A549 (cell line): Measurements from ENCODE around the gene PCNX1. TPM values are rescaled to one million over a fixed set of nuclear protein-coding genes. Genes with fewer than 3 reads are reported as not detected.

Source experiments
- ATAC-seq, 2 experiments: fragments of 200-7000 bp in 1 of 2; fragments of >200 bp in 1 of 2; cut with Nextera tagmentation in 1 of 2; cut with Tn5 transposase in 1 of 2; 3 replicates each; pipeline versions ENCODE4 v1.8.0 to v1.9.1; 2018 to 2020; ENCODE audit warnings: mild to moderate bottlenecking in 1 of 2, moderate library complexity in 1 of 2
- CTCF ChIA-PET: fragments of 300-600 bp; sonication (Branson Sonifier 250); formaldehyde crosslinking; extraction: SDS; loops from one replicate; lab custom pipeline; 2021; ENCODE audit warnings: antibody characterized with exemption, inconsistent platforms; lab: Yijun Ruan, JAX
- POLR2A ChIA-PET: fragments of 350-600 bp; formaldehyde crosslinking; extraction: SDS; loops from one replicate; lab custom pipeline; 2021; ENCODE audit warnings: antibody characterized with exemption, inconsistent platforms; lab: Yijun Ruan, JAX
- DNase-seq, 2 experiments: peaks; one replicate each; pipeline versions ENCODE4 v3.0.0 to v3.0.0-alpha.2; 2011 to 2016; ENCODE audit warnings: low read depth in 1 of 2, low spot score in 1 of 2
- FAIRE-seq: peaks from 2 replicates; lab custom pipeline; 2011; peaks lifted over from hg19 to GRCh38; lab: Jason Lieb, UNC
- H3K27ac ChIP-seq, 2 experiments: fragments of >200 bp; sonication (Bioruptor Twin); formaldehyde crosslinking; 3 replicates each; pipeline ENCODE4 v1.5.1; 2016 to 2017
- H3K4me1 ChIP-seq: fragments of >200 bp; sonication (Bioruptor Twin); formaldehyde crosslinking; 3 replicates; pipeline ENCODE4 v1.6.1; 2016
- H3K4me2 ChIP-seq: fragments of >200 bp; sonication (Bioruptor Twin); formaldehyde crosslinking; 3 replicates; pipeline ENCODE4 v1.6.1; 2016
- H3K4me3 ChIP-seq: fragments of >200 bp; sonication (Bioruptor Twin); formaldehyde crosslinking; 3 replicates; pipeline ENCODE4 v1.5.1; 2016
- H3K9me3 ChIP-seq: fragments of >200 bp; sonication (Bioruptor Twin); formaldehyde crosslinking; 3 replicates; pipeline ENCODE4 v1.6.1; 2016
- BHLHE40 ChIP-seq: IDR thresholded peaks from 2 replicates; pipeline ENCODE4 v1.6.1; 2012; ENCODE audit warnings: low read depth, low read length, inconsistent platforms
- CBX8 ChIP-seq: fragments of 200-600 bp; sonication (generic); IDR thresholded peaks from 2 replicates; pipeline ENCODE4 v1.6.1; 2016
- CTCF ChIP-seq: fragments of >200 bp; sonication (Bioruptor Twin); formaldehyde crosslinking; IDR thresholded peaks from 3 replicates; pipeline ENCODE4 v1.5.1; 2016
- E2F6 ChIP-seq: IDR thresholded peaks from 2 replicates; pipeline ENCODE4 v1.6.1; 2012; ENCODE audit warnings: low read depth, borderline replicate concordance
- EHMT2 ChIP-seq: fragments of 200-600 bp; sonication (generic); IDR thresholded peaks from 2 replicates; pipeline ENCODE4 v1.6.1; 2016; ENCODE audit warnings: antibody characterized with exemption, low read depth, mild to moderate bottlenecking, moderate library complexity
- EP300 ChIP-seq, 2 experiments: fragments of >200 bp; sonication (Bioruptor Twin); formaldehyde crosslinking; IDR thresholded peaks; 2 replicates in 1 of 2; 3 replicates in 1 of 2; pipeline ENCODE4 v1.6.1; 2016 to 2017
- ESRRA ChIP-seq: fragments of 150-350 bp; IDR thresholded peaks from 2 replicates; pipeline ENCODE4 v1.6.1; 2014; ENCODE audit warnings: mild to moderate bottlenecking, low read length, borderline replicate concordance
- FOSB ChIP-seq: fragments of 250-450 bp; sonication (Bioruptor Pico); IDR thresholded peaks from 2 replicates; pipeline ENCODE4 v1.5.0; 2020; ENCODE audit warnings: mild to moderate bottlenecking, moderate library complexity
- JUN ChIP-seq, 2 experiments: fragments of >200 bp; sonication (Bioruptor Twin); formaldehyde crosslinking; IDR thresholded peaks; 2 replicates in 1 of 2; 3 replicates in 1 of 2; pipeline ENCODE4 v1.6.1; 2016 to 2017
- KDM5A ChIP-seq: fragments of 200-600 bp; sonication (generic); IDR thresholded peaks from 2 replicates; pipeline ENCODE4 v1.6.1; 2016; ENCODE audit warnings: antibody characterized with exemption, mild to moderate bottlenecking
- MAZ ChIP-seq: fragments of 150-350 bp; IDR thresholded peaks from 2 replicates; pipeline ENCODE4 v1.6.1; 2014; ENCODE audit warnings: antibody characterized with exemption, low read depth, low read length, borderline replicate concordance
- NR3C1 ChIP-seq: fragments of >200 bp; sonication (Bioruptor Twin); formaldehyde crosslinking; IDR thresholded peaks from 3 replicates; pipeline ENCODE4 v1.6.1; 2017
- RARB ChIP-seq: fragments of 250-450 bp; sonication (Bioruptor Pico); IDR thresholded peaks from 2 replicates; pipeline ENCODE4 v1.8.0; 2021; ENCODE audit warnings: mild to moderate bottlenecking, moderate library complexity
- REST ChIP-seq: fragments of 200-600 bp; sonication (generic); IDR thresholded peaks from 2 replicates; pipeline ENCODE4 v1.6.1; 2016; ENCODE audit warnings: antibody characterized with exemption, mild to moderate bottlenecking, moderate library complexity
- RFX5 ChIP-seq: fragments of 450-650 bp; IDR thresholded peaks from 2 replicates; pipeline ENCODE4 v1.7.1; 2014; ENCODE audit warnings: antibody characterized with exemption, mild to moderate bottlenecking, moderate library complexity
- SREBF2 ChIP-seq: fragments of 450-650 bp; IDR thresholded peaks from 2 replicates; pipeline ENCODE4 v1.6.1; 2014; ENCODE audit warnings: mild to moderate bottlenecking, moderate library complexity
- USF2 ChIP-seq: fragments of 450-650 bp; IDR thresholded peaks from 2 replicates; pipeline ENCODE4 v1.6.1; 2014; ENCODE audit warnings: antibody characterized with exemption
- ZSCAN20 ChIP-seq: fragments of 250-450 bp; sonication (Bioruptor Pico); IDR thresholded peaks from 2 replicates; pipeline ENCODE4 v1.8.0; 2022; ENCODE audit warnings: mild to moderate bottlenecking, moderate library complexity
- WGBS: methylation state at CpG from one replicate; pipeline ENCODE4 v1.1.6; 2017; ENCODE audit errors: missing lambda C conversion rate; 5-methylcytosine and 5-hydroxymethylcytosine counted together
- polyA plus RNA-seq, 4 experiments: library from polyadenylated mRNA; depleted of rRNA in 3 of 4; stranded (reverse); fragments of >200 nt; fragmentation: RNase III in 1 of 4; extraction: RNeasy Plus Mini Kit Qiagen cat#74134 plus additional on column Dnase treatment in 1 of 4; gene quantifications; 2 replicates in 3 of 4; 3 replicates in 1 of 4; pipeline ENCODE4 v1.2.3, GENCODE V29; 2011 to 2017

Gene PCNX1
- polyA plus RNA-seq, 2 of the 4 experiments (the other 2 are of a cell fraction), result 10.4 to 45.0 TPM

- Histone ChIP-seq H3K4me1 (peaks cover 20% of the 10 kb centered on the region), H3K27ac (no peak overlapping the region), H3K9me3 (no peaks in the 10 kb centered on the region), H3K4me3 (no peak overlapping the region), H3K4me2 (no peak overlapping the region)
- FAIRE-seq (no peak), DNase-seq (no peak), ATAC-seq (no peak)
- ChIA-PET CTCF (interaction anchor here (1.0 to 4.3 kb wide), 9 partner anchors 10 to 88 kb away, joined by 3 to 32 read pairs (median 13); no protein-coding TSS in a partner anchor), POLR2A (no interaction called here)
- WGBS, result 88% methylated on average over 9 of the region's 9 CpGs
- TF ChIP-seq JUN (IDR thresholded peaks at IDR 0.05) (no peak), NR3C1 (no peak), BHLHE40 (no peak), FOSB (CRISPR knock-in tag) (no peak), MAZ (no peak), RARB (CRISPR knock-in tag) (no peak), CBX8 (no peak), KDM5A (no peak), E2F6 (no peak), EHMT2 (no peak), REST (no peak), EP300 (IDR thresholded peaks at IDR 0.05) (no peak), USF2 (no peak)
Measured at GRCh38 chr14:70905301-70905700, 2.0 kb upstream of the PCNX1 start.

GRCh38 chr14:70906793-70907175 lies 475 bp upstream of the PCNX1 start:
- ATAC-seq, result peak; percentile 10 to 15; a peak in 5 of 6 replicates
- 29% methylated on average over 9 of the region's 9 CpGs for WGBS
- peak overlapping the region; percentile 70 for H3K4me2 ChIP-seq
- H3K9me3 ChIP-seq, result no peaks in the 10 kb centered on the region
- peak overlapping the region; percentile 95 for H3K27ac ChIP-seq
- POLR2A ChIA-PET, result interaction anchor here (0.8 to 2.0 kb wide), 4 partner anchors 12 to 89 kb away, joined by 3 to 13 read pairs (median 5); no protein-coding TSS in a partner anchor
- CTCF ChIA-PET, result interaction anchor here (0.7 to 4.3 kb wide), 40 partner anchors 8 to 305 kb away, joined by 3 to 32 read pairs (median 6); partner anchors contain the start of gene MAP3K9
- FAIRE-seq, result no peak
- H3K4me1 ChIP-seq, result peaks cover 19% of the 10 kb centered on the region
- TF ChIP-seq CTCF, result no peak
- TF ChIP-seq ESRRA, result no peak
- no peak for TF ChIP-seq RFX5
- TF ChIP-seq CBX8, result no peak
- TF ChIP-seq SREBF2, result no peak
- TF ChIP-seq ZSCAN20, result no peak
- TF ChIP-seq FOSB (CRISPR knock-in tag), result no peak
- TF ChIP-seq USF2, result no peak
- DNase-seq, result no peak
- H3K4me3 ChIP-seq, result peak overlapping the region; percentile 89
